Small intestine (tissue), 7 donors: ENCODE results near the gene CIB4. TPM values are rescaled to one million over a fixed set of nuclear protein-coding genes. Genes with fewer than 3 reads are reported as not detected.
A peak's percentile ranks its signal among the peaks of the same experiment; 100 is the strongest.

Experiments used
- DNase-seq, 2 donors: peaks; one replicate each; pipeline versions ENCODE4 v3.0.0 to v3.0.0-alpha.2; 2013
- FAIRE-seq: peaks from 2 replicates; lab custom pipeline; 2012; peaks lifted over from hg19 to GRCh38; lab: Jason Lieb, UNC
- H3K27ac ChIP-seq, 3 donors: one replicate each; pipeline ENCODE4 v1.5.1; 2013; ENCODE audit warnings: low read length in 2 of 3, mild to moderate bottlenecking in 2 of 3, control low read depth in 1 of 3, inconsistent platforms in 1 of 3, low read depth in 1 of 3, moderate library complexity in 1 of 3
- H3K27me3 ChIP-seq, 3 donors: one replicate each; pipeline ENCODE4 v1.6.1; 2013; ENCODE audit warnings: low read length in 3 of 3, inconsistent platforms in 1 of 3; ENCODE audit not compliant: control insufficient read depth in 3 of 3, insufficient read depth in 3 of 3
- H3K36me3 ChIP-seq, 3 donors: one replicate each; pipeline ENCODE4 v1.6.1; 2013; ENCODE audit warnings: low read length in 3 of 3, inconsistent platforms in 1 of 3, low read depth in 1 of 3, mild to moderate bottlenecking in 1 of 3, moderate library complexity in 1 of 3; ENCODE audit not compliant: control insufficient read depth in 3 of 3, insufficient read depth in 2 of 3
- H3K4me1 ChIP-seq, 3 donors: one replicate each; pipeline ENCODE4 v1.6.1; 2013; ENCODE audit warnings: low read length in 2 of 3, inconsistent platforms in 1 of 3, low read depth in 1 of 3, mild to moderate bottlenecking in 1 of 3, moderate library complexity in 1 of 3; ENCODE audit not compliant: control insufficient read depth in 3 of 3, insufficient read depth in 2 of 3
- H3K4me3 ChIP-seq, 3 donors: one replicate each; pipeline ENCODE4 v1.5.1; 2013; ENCODE audit warnings: low read length in 3 of 3, control low read depth in 1 of 3, inconsistent platforms in 1 of 3, low read depth in 1 of 3, mild to moderate bottlenecking in 1 of 3, moderate library complexity in 1 of 3
- H3K9me3 ChIP-seq, 2 donors: one replicate each; pipeline ENCODE4 v1.6.1; 2013; ENCODE audit warnings: low read depth in 1 of 2, low read length in 1 of 2; ENCODE audit not compliant: control insufficient read depth in 2 of 2, insufficient read depth in 1 of 2
- WGBS, 3 donors: extraction: QIAGEN DNeasy Blood & Tissue Kit; methylation state at CpG; one replicate each; pipeline ENCODE4 v1.1.7; 2013; 5-methylcytosine and 5-hydroxymethylcytosine counted together
- polyA plus RNA-seq, 4 donors: library from polyadenylated mRNA; stranded (reverse) in 3 of 4; unstranded in 1 of 4; fragments of 200-250 nt in 3 of 4; fragments of 120-200 nt in 1 of 4; gene quantifications; one replicate each; pipeline versions ENCODE4 v1.2.1 to v1.2.3, GENCODE V29; 2013
- donor health status: healthy with polysubstance abuse.
- donor health status: control.
- donor health status: control.
- donor health status: Bipolar disorder and iron deficiency.
- donor health status: healthy.

CIB4 gene
- polyA plus RNA-seq, 4 donors = 0.15 TPM; not detected in 3

GRCh38 chr2:26642429-26642828 lies 1.3 kb upstream of the CIB4 start:
- H3K27ac ChIP-seq = no peak overlapping the region
- no peaks in the 10 kb centered on the region for H3K36me3 ChIP-seq
- FAIRE-seq (no peak), DNase-seq (no peak)
- no peaks in the 10 kb centered on the region for H3K4me1 ChIP-seq
- H3K27me3 ChIP-seq = peaks cover 0 to 10% (median 0%) of the 10 kb centered on the region in 3 donors
- WGBS, 3 donors = 42 to 57% (median 53%) methylated on average over 3 of the region's 3 CpGs
- no peaks in the 10 kb centered on the region for H3K9me3 ChIP-seq
- no peak overlapping the region for H3K4me3 ChIP-seq

- no peak overlapping the region for H3K27ac ChIP-seq
- no peaks in the 10 kb centered on the region for H3K9me3 ChIP-seq
- no peaks in the 10 kb centered on the region for H3K36me3 ChIP-seq
- FAIRE-seq (no peak), DNase-seq (peak in 1 of 2 donors; percentile 17)
- WGBS, 3 donors = 27 to 40% (median 34%) methylated on average over 8 of the region's 8 CpGs
- no peaks in the 10 kb centered on the region for H3K4me1 ChIP-seq
- no peak overlapping the region for H3K4me3 ChIP-seq
- H3K27me3 ChIP-seq = peaks cover 0 to 5% (median 0%) of the 10 kb centered on the region in 3 donors
These were observed 828 bp downstream of the CIB4 start for GRCh38 chr2:26640331-26640745.

- FAIRE-seq = no peak
- Histone ChIP-seq H3K36me3 (no peaks in the 10 kb centered on the region), H3K27ac (no peak overlapping the region), H3K4me1 (no peaks in the 10 kb centered on the region), H3K4me3 (no peak overlapping the region), H3K9me3 (no peaks in the 10 kb centered on the region), H3K27me3 (peaks cover 0 to 7% (median 0%) of the 10 kb centered on the region in 3 donors)
- WGBS, 3 donors = 68 to 78% (median 76%) methylated on average over 8 of the region's 8 CpGs
- DNase-seq = no peak
These were observed 1.4 kb downstream of the CIB4 start for GRCh38 chr2:26639685-26640243.

- no peaks in the 10 kb centered on the region for H3K36me3 ChIP-seq
- WGBS, 3 donors = 86 to 92% (median 91%) methylated on average over 9 of the region's 9 CpGs
- H3K27me3 ChIP-seq = peaks cover 0 to 12% (median 0%) of the 10 kb centered on the region in 3 donors
- no peak for DNase-seq
- FAIRE-seq = no peak
- no peaks in the 10 kb centered on the region for H3K9me3 ChIP-seq
- H3K4me1 ChIP-seq = no peaks in the 10 kb centered on the region
- no peak overlapping the region for H3K4me3 ChIP-seq
- no peak overlapping the region for H3K27ac ChIP-seq
These were observed 3.3 kb downstream of the CIB4 start for GRCh38 chr2:26637811-26638310.

- Histone ChIP-seq H3K4me3 (no peak overlapping the region), H3K27me3 (peaks cover 0 to 12% (median 0%) of the 10 kb centered on the region in 3 donors), H3K4me1 (no peaks in the 10 kb centered on the region), H3K9me3 (no peaks in the 10 kb centered on the region), H3K27ac (no peak overlapping the region), H3K36me3 (no peaks in the 10 kb centered on the region)
- DNase-seq (no peak), FAIRE-seq (no peak)
- 79 to 84% (median 79%) methylated on average over 6 of the region's 6 CpGs for WGBS, 3 donors
These were observed 4.2 kb downstream of the CIB4 start for GRCh38 chr2:26636935-26637334.

- DNase-seq (no peak), FAIRE-seq (no peak)
- 83 to 90% (median 89%) methylated on average over 3 of the region's 3 CpGs for WGBS, 3 donors
- H3K27ac ChIP-seq = no peak overlapping the region
- no peaks in the 10 kb centered on the region for H3K4me1 ChIP-seq
- H3K4me3 ChIP-seq = no peak overlapping the region
- H3K36me3 ChIP-seq = no peaks in the 10 kb centered on the region
- peaks cover 0 to 13% (median 0%) of the 10 kb centered on the region in 3 donors for H3K27me3 ChIP-seq
- H3K9me3 ChIP-seq = no peaks in the 10 kb centered on the region
These were observed 5.8 kb downstream of the CIB4 start for GRCh38 chr2:26635401-26635800.

- Histone ChIP-seq H3K27ac (no peak overlapping the region), H3K27me3 (peaks cover 0 to 13% (median 0%) of the 10 kb centered on the region in 3 donors), H3K4me1 (no peaks in the 10 kb centered on the region), H3K4me3 (no peak overlapping the region), H3K9me3 (no peaks in the 10 kb centered on the region), H3K36me3 (no peaks in the 10 kb centered on the region)
- 88 to 91% (median 90%) methylated on average over 11 of the region's 11 CpGs for WGBS, 3 donors
- FAIRE-seq = no peak
- no peak for DNase-seq
These were observed 6.4 kb downstream of the CIB4 start for GRCh38 chr2:26634636-26635230.

DNA sequence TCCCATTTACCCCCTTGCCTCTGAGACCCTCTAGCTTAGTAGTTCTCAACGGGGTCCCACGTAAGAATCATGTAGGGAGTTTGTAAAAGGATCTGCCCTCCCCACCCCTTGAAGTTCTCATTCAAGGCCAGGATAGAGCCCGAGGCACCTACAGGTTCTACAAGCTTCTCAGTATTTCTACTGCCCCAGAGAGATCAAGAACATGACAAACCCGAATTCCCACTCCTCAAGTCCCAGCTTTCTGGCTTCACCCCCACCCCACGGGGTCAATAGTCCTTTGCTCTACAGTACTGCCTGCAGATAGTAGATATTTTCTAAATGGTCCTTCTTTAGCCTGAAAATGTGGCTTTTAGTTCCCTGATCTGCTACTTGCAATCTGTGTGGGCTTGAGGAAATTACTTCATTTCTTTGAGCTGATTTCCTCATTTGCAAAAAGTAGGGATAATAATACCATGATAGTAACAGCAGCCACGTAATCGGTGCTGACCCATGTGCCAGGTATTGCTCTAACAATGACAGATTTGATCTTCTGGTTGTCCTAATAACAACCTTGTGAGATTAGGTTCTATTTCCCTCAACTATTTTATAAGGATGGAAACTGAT lies 7.1 kb downstream of the CIB4 start:
- H3K27me3 ChIP-seq = peaks cover 0 to 13% (median 0%) of the 10 kb centered on the region in 3 donors
- DNase-seq (no peak), FAIRE-seq (no peak)
- H3K4me3 ChIP-seq = no peak overlapping the region
- no peaks in the 10 kb centered on the region for H3K36me3 ChIP-seq
- H3K9me3 ChIP-seq = no peaks in the 10 kb centered on the region
- H3K27ac ChIP-seq = no peak overlapping the region
- WGBS, 3 donors = 76 to 84% (median 79%) methylated on average over 7 of the region's 7 CpGs
- no peaks in the 10 kb centered on the region for H3K4me1 ChIP-seq
